Psoas muscle (tissue), 8 donors: ENCODE measurements around the gene BIRC3. TPM values are rescaled to one million over a fixed set of nuclear protein-coding genes. Genes with fewer than 3 reads are reported as not detected.
A peak's percentile ranks its signal among the peaks of the same experiment; 100 is the strongest.

ENCODE experiments used
- ATAC-seq, 4 donors: fragments of 200-7000 bp; cut with Tn5 transposase; one replicate each; pipeline ENCODE4 v1.9.1; 2020; ENCODE audit warnings: moderate library complexity in 3 of 4, mild to moderate bottlenecking in 2 of 4
- DNase-seq, 2 donors: peaks; one replicate each; pipeline ENCODE4 v3.0.0-alpha.2; 2020
- H3K27ac ChIP-seq: fragments of 200-600 bp; one replicate; pipeline ENCODE4 v1.8.0; 2022
- H3K27me3 ChIP-seq, 3 donors: fragments of 200-600 bp in 1 of 3; one replicate each; pipeline versions ENCODE4 v1.6.1 to v1.8.0; 2013 to 2022; ENCODE audit warnings: low read length in 2 of 3, mild to moderate bottlenecking in 2 of 3, moderate library complexity in 1 of 3; ENCODE audit not compliant: insufficient read depth in 3 of 3
- H3K36me3 ChIP-seq, 2 donors: fragments of 200-600 bp in 1 of 2; one replicate each; pipeline versions ENCODE4 v1.6.1 to v1.8.0; 2013 to 2022; ENCODE audit warnings: low read depth in 1 of 2, mild to moderate bottlenecking in 1 of 2, moderate library complexity in 1 of 2; ENCODE audit not compliant: insufficient read depth in 1 of 2
- H3K4me1 ChIP-seq: fragments of 200-600 bp; one replicate; pipeline ENCODE4 v1.8.0; 2022
- H3K4me3 ChIP-seq: fragments of 200-600 bp; one replicate; pipeline ENCODE4 v1.8.0; 2022; ENCODE audit warnings: mild to moderate bottlenecking
- H3K9me3 ChIP-seq: fragments of 200-600 bp; one replicate; pipeline ENCODE4 v1.8.0; 2022
- CTCF ChIP-seq: fragments of 200-600 bp; IDR thresholded peaks from one replicate; pipeline ENCODE4 v1.8.0; 2022; ENCODE audit warnings: antibody characterized with exemption
- WGBS, 3 donors: extraction: QIAGEN DNeasy Blood & Tissue Kit; methylation state at CpG; one replicate each; pipeline versions ENCODE4 v1.1.6 to v1.1.7; 2013; 5-methylcytosine and 5-hydroxymethylcytosine counted together
- intact Hi-C, 2 donors: fragments of 100-400 bp; cut with DNase I; formaldehyde crosslinking; loops; one replicate each; pipeline versions ENCODE4 v1.11.0 to v1.14.2; 2022
- long read RNA-seq, 2 donors: library from polyadenylated mRNA; unstranded; transcript quantifications; one replicate each; pipeline ENCODE4 v2.0.0, GENCODE V29; 2021
- polyA plus RNA-seq, 3 donors: library from polyadenylated mRNA; stranded (reverse); fragments of 200-250 nt; gene quantifications; one replicate each; pipeline ENCODE4 v1.2.3, GENCODE V29; 2013
- total RNA-seq, 4 donors: library from RNA; stranded (reverse); fragmentation: NEBNext Ultra II Directional in 2 of 4; extraction: Animal tissue kit (Norgen Biotek cat#: 25700) in 2 of 4; gene quantifications; one replicate each; pipeline versions ENCODE4 v1.2.1 to v1.2.4, GENCODE V29; 2021 to 2023
- donor health status: healthy with polysubstance abuse.
- donor health status: DM: no; HTN: no; CAD: no; lungs with moderate emphysema.
- donor health status: Bipolar disorder and iron deficiency.
- donor health status: healthy.
- donor health status: DM: yes; HTN: yes; CAD: no.
- donor health status: DM: no; HTN: no; CAD: no.
- donor health status: DM: no; HTN: no; CAD: no.
- donor health status: DM: yes; HTN: yes; CAD: no.

The BIRC3 gene
- 1 to 10 TPM; 1.2 to 3.8 (median 2.5) TPM for total RNA-seq
- polyA plus RNA-seq: 1 to 10 TPM in 2 of 3 donors, under 1 TPM in 1; 0.97 to 3.3 (median 1.7) TPM
- long read RNA-seq, donor 1, partial matches to known transcripts: 2 of 2 reads
- long read RNA-seq, donor 1, other reads (novel, unspliced or antisense): 0 of 2 reads
- long read RNA-seq, donor 2, partial matches to known transcripts: 1 of 1 reads
- long read RNA-seq, donor 2, other reads (novel, unspliced or antisense): 0 of 1 reads

DNA sequence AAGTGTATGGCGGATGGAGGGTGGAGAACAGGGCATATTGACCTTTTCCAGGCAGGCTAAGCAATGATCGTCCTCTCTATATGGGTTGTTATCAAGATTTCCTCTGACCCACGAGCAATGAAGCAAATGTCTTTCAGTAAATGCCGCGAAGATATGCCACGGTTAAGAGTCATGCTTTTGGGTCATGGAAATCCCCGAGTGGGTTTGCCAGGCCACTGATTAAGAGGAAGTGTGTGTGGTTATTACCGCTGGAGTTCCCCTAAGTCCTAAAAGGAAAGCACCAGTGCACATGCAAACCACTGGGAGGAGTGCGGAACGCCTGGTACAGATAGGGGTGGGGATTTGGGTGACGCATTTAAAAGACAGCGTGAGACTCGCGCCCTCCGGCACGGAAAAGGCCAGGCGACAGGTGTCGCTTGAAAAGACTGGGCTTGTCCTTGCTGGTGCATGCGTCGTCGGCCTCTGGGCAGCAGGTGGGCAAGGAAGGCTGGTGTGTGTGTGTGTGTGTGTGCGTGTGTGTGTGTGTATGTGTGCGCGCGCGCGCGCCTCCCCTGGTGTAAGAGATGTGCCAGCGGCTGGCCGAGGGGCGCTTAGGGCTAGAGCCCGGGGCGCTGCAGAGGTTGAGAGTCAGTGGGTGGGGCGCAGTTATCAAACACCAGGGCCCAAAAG is at the start of gene BIRC3:
Gene BIRC3, plus strand, starts transcription at position 386 of the 669 bp plus-strand sequence. CDS start 7,026 bp downstream, outside the sequence.
- no peaks in the 10 kb centered on the region for H3K9me3 ChIP-seq
- peak within 1 kb of the TSS; percentile 62 for H3K27ac ChIP-seq
- WGBS, 3 donors: 1 to 2% (median 1%) methylated on average over 33 to 34 of the region's 34 CpGs
- H3K4me1 ChIP-seq: no peaks in the 10 kb centered on the region
- H3K27me3 ChIP-seq: no peaks in the 10 kb centered on the region
- DNase-seq (peak; percentile 72 to 88), ATAC-seq (peak; percentile 97)
- TF ChIP-seq CTCF: peak; percentile 17
- intact Hi-C loops: no loop called here
- no peaks in the 10 kb centered on the region for H3K36me3 ChIP-seq
- H3K4me3 ChIP-seq: peak within 1 kb of the TSS; percentile 61

DNA sequence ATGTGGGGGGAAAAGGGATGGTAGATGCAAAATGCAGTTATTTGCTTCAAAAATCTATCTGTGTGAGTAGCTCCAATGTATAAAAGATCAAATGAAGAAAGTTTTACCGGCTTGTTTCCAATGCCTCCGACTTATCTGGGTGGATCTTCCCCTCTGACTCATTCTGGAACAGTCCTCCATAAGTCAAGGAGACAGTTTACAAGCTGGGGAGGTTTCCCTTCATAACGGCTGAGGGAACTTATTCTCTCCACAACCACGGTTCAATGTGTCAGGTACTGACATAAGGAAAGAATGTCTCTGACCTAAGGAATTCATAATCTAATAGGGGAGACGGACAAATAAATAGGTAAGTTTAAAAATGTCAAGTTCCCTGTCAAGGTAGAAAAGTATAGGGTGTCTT is 49.7 kb upstream of the BIRC3 start:
- WGBS, 3 donors: 37 to 45% (median 43%) methylated on average over 5 of the region's 5 CpGs
- TF ChIP-seq CTCF: no peak
- intact Hi-C loops: loop anchor here (2.0 to 5.0 kb wide), 2 partner anchors 157 to 160 kb away; partner anchors contain the start of gene YAP1 (in 1 of the 2)
- peak in 1 of 4 donors; percentile 42 for ATAC-seq
- peaks cover 0 to 6% (median 0%) of the 10 kb centered on the region in 3 donors for H3K27me3 ChIP-seq
- no peaks in the 10 kb centered on the region for H3K36me3 ChIP-seq
- DNase-seq: no peak
- H3K4me3 ChIP-seq: peak overlapping the region; percentile 72
- no peaks in the 10 kb centered on the region for H3K9me3 ChIP-seq
- H3K4me1 ChIP-seq: peaks cover 10% of the 10 kb centered on the region
- peak overlapping the region; percentile 65 for H3K27ac ChIP-seq

GRCh38 chr11:102268083-102268984 is 49.0 kb upstream of the BIRC3 start:
- 6 to 10% (median 8%) methylated on average over 38 to 39 of the region's 39 CpGs for WGBS, 3 donors
- Histone ChIP-seq H3K4me3 (peak overlapping the region; percentile 72), H3K27ac (peak overlapping the region; percentile 65), H3K9me3 (no peaks in the 10 kb centered on the region), H3K4me1 (peaks cover 10% of the 10 kb centered on the region), H3K27me3 (peaks cover 0 to 7% (median 0%) of the 10 kb centered on the region in 3 donors), H3K36me3 (no peaks in the 10 kb centered on the region)
- intact Hi-C loops: loop anchor here (2.0 to 5.0 kb wide), 2 partner anchors 158 to 161 kb away; partner anchors contain the start of gene YAP1 (in 1 of the 2)
- ATAC-seq (peak; percentile 98 to 99 (median 99)), DNase-seq (peak; percentile 80 to 92)
- peak; percentile 63 for TF ChIP-seq CTCF

DNA sequence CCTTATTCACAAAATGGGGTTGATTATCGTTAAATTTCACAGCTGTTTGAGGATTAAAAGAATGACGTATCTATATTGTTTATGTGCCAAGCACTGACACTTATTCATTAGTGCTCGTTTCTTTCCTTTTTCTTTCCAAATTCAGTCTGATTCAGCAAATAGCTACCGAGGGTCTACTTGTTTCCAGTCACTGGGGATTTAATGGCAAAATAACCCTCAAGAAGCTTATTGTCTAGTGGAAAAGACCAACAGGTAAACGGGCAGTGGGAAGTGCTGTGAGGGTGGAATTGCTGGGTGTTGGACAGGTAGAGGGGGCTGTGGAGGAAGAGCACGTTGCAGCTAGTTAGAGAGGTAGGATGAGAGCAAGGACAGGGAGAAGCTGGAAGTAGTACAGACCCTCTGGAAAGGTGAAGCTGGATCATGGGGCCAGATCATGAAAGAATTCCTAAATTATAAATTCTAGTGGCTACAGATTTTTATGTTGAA is 48.3 kb upstream of the BIRC3 start:
- no peaks in the 10 kb centered on the region for H3K9me3 ChIP-seq
- H3K4me1 ChIP-seq: peaks cover 10% of the 10 kb centered on the region
- ATAC-seq (no peak), DNase-seq (no peak)
- H3K27me3 ChIP-seq: peaks cover 0 to 7% (median 0%) of the 10 kb centered on the region in 3 donors
- H3K4me3 ChIP-seq: peak overlapping the region; percentile 72
- WGBS, 3 donors: 7 to 9% (median 8%) methylated on average over 6 of the region's 6 CpGs
- peak overlapping the region; percentile 65 for H3K27ac ChIP-seq
- intact Hi-C loops: loop anchor here (2.0 to 5.0 kb wide), 2 partner anchors 158 to 162 kb away; partner anchors contain the start of gene YAP1 (in 1 of the 2)
- no peak for TF ChIP-seq CTCF
- H3K36me3 ChIP-seq: no peaks in the 10 kb centered on the region
